ENCODE results near the gene TMOD2.

TMOD2 gene

GRCh38 chr15:51841406-51842040, 90.1 kb downstream of the TMOD2 start:
- Mint-ChIP-seq H3K9me3 (no peaks in the 10 kb centered on the region), H3K4me1 (ENCODE audit: low read depth) (peaks cover 90% of the 10 kb centered on the region), H3K27me3 (no peaks in the 10 kb centered on the region), H3K36me3 (ENCODE audit: low read depth) (no peaks in the 10 kb centered on the region), H3K4me3 (no peak overlapping the region), H3K27ac (peak overlapping the region; percentile 7)

- Mint-ChIP-seq H3K9me3 (no peaks in the 10 kb centered on the region), H3K36me3 (ENCODE audit: low read depth) (no peaks in the 10 kb centered on the region), H3K4me3 (peak overlapping the region; percentile 15), H3K27ac (peak overlapping the region; percentile 61), H3K27me3 (no peaks in the 10 kb centered on the region), H3K4me1 (ENCODE audit: low read depth) (peaks cover 90% of the 10 kb centered on the region)
These were observed 90.9 kb downstream of the TMOD2 start for GRCh38 chr15:51842265-51842664.

- no peaks in the 10 kb centered on the region for H3K27me3 Mint-ChIP-seq
- peaks cover 88% of the 10 kb centered on the region for H3K4me1 Mint-ChIP-seq (ENCODE audit: low read depth)
- no peaks in the 10 kb centered on the region for H3K9me3 Mint-ChIP-seq
- peaks cover 1% of the 10 kb centered on the region for H3K36me3 Mint-ChIP-seq (ENCODE audit: low read depth)
- H3K27ac Mint-ChIP-seq, result peak overlapping the region; percentile 1
- H3K4me3 Mint-ChIP-seq, result no peak overlapping the region
These were observed 91.7 kb downstream of the TMOD2 start for GRCh38 chr15:51842852-51843737.

GRCh38 chr15:51844747-51845426, 93.5 kb downstream of the TMOD2 start:
- H3K27ac Mint-ChIP-seq, result peak overlapping the region; percentile 5
- peaks cover 4% of the 10 kb centered on the region for H3K36me3 Mint-ChIP-seq (ENCODE audit: low read depth)
- H3K4me3 Mint-ChIP-seq, result no peak overlapping the region
- no peaks in the 10 kb centered on the region for H3K9me3 Mint-ChIP-seq
- peaks cover 86% of the 10 kb centered on the region for H3K4me1 Mint-ChIP-seq (ENCODE audit: low read depth)
- H3K27me3 Mint-ChIP-seq, result no peaks in the 10 kb centered on the region

- Mint-ChIP-seq H3K27me3 (no peaks in the 10 kb centered on the region), H3K9me3 (no peaks in the 10 kb centered on the region), H3K4me1 (ENCODE audit: low read depth) (peaks cover 85% of the 10 kb centered on the region), H3K27ac (peak overlapping the region; percentile 69), H3K36me3 (ENCODE audit: low read depth) (peaks cover 4% of the 10 kb centered on the region), H3K4me3 (peak overlapping the region; percentile 28)
These were observed 94.7 kb downstream of the TMOD2 start for GRCh38 chr15:51846066-51846462.

- Mint-ChIP-seq H3K4me1 (ENCODE audit: low read depth) (peaks cover 80% of the 10 kb centered on the region), H3K27me3 (no peaks in the 10 kb centered on the region), H3K9me3 (no peaks in the 10 kb centered on the region), H3K27ac (peak overlapping the region; percentile 69), H3K4me3 (peak overlapping the region; percentile 28), H3K36me3 (ENCODE audit: low read depth) (peaks cover 4% of the 10 kb centered on the region)
These were observed 95.2 kb downstream of the TMOD2 start for GRCh38 chr15:51846463-51847230.

GRCh38 chr15:51848811-51849210, 97.4 kb downstream of the TMOD2 start:
- Mint-ChIP-seq H3K9me3 (no peaks in the 10 kb centered on the region), H3K4me1 (ENCODE audit: low read depth) (peaks cover 76% of the 10 kb centered on the region), H3K4me3 (no peak overlapping the region), H3K36me3 (ENCODE audit: low read depth) (peaks cover 14% of the 10 kb centered on the region), H3K27me3 (no peaks in the 10 kb centered on the region), H3K27ac (no peak overlapping the region)

GRCh38 chr15:51849860-51850259, 98.5 kb downstream of the TMOD2 start:
- H3K27ac Mint-ChIP-seq, result no peak overlapping the region
- H3K9me3 Mint-ChIP-seq, result no peaks in the 10 kb centered on the region
- H3K27me3 Mint-ChIP-seq, result no peaks in the 10 kb centered on the region
- no peak overlapping the region for H3K4me3 Mint-ChIP-seq
- peaks cover 68% of the 10 kb centered on the region for H3K4me1 Mint-ChIP-seq (ENCODE audit: low read depth)
- H3K36me3 Mint-ChIP-seq (ENCODE audit: low read depth), result peaks cover 14% of the 10 kb centered on the region

GRCh38 chr15:51853998-51854397, 102.6 kb downstream of the TMOD2 start:
- H3K36me3 Mint-ChIP-seq (ENCODE audit: low read depth), result peaks cover 10% of the 10 kb centered on the region
- H3K4me3 Mint-ChIP-seq, result no peak overlapping the region
- H3K9me3 Mint-ChIP-seq, result no peaks in the 10 kb centered on the region
- no peaks in the 10 kb centered on the region for H3K27me3 Mint-ChIP-seq
- H3K27ac Mint-ChIP-seq, result no peak overlapping the region
- peaks cover 54% of the 10 kb centered on the region for H3K4me1 Mint-ChIP-seq (ENCODE audit: low read depth)

- Mint-ChIP-seq H3K27ac (no peak overlapping the region), H3K27me3 (no peaks in the 10 kb centered on the region), H3K9me3 (no peaks in the 10 kb centered on the region), H3K36me3 (ENCODE audit: low read depth) (peaks cover 22% of the 10 kb centered on the region), H3K4me3 (no peak overlapping the region), H3K4me1 (ENCODE audit: low read depth) (peaks cover 54% of the 10 kb centered on the region)
These were observed 104.2 kb downstream of the TMOD2 start for GRCh38 chr15:51855612-51856011.

GRCh38 chr15:51856714-51857380, 105.5 kb downstream of the TMOD2 start:
- Mint-ChIP-seq H3K27me3 (no peaks in the 10 kb centered on the region), H3K4me1 (ENCODE audit: low read depth) (peaks cover 59% of the 10 kb centered on the region), H3K9me3 (no peaks in the 10 kb centered on the region), H3K36me3 (ENCODE audit: low read depth) (peaks cover 21% of the 10 kb centered on the region), H3K4me3 (no peak overlapping the region), H3K27ac (no peak overlapping the region)

GRCh38 chr15:51861557-51862359, 110.4 kb downstream of the TMOD2 start:
- Mint-ChIP-seq H3K4me3 (peak overlapping the region; percentile 56), H3K9me3 (no peaks in the 10 kb centered on the region), H3K4me1 (ENCODE audit: low read depth) (peaks cover 72% of the 10 kb centered on the region), H3K27ac (peak overlapping the region; percentile 82), H3K36me3 (ENCODE audit: low read depth) (peaks cover 43% of the 10 kb centered on the region), H3K27me3 (no peaks in the 10 kb centered on the region)

- Mint-ChIP-seq H3K36me3 (ENCODE audit: low read depth) (peaks cover 47% of the 10 kb centered on the region), H3K27ac (peak overlapping the region; percentile 82), H3K9me3 (no peaks in the 10 kb centered on the region), H3K4me1 (ENCODE audit: low read depth) (peaks cover 71% of the 10 kb centered on the region), H3K27me3 (no peaks in the 10 kb centered on the region), H3K4me3 (peak overlapping the region; percentile 1)
These were observed 111.7 kb downstream of the TMOD2 start for GRCh38 chr15:51863131-51863530.
